Activated CD8-positive, alpha-beta memory T cell treated with anti-CD3 and anti-CD28 coated beads, Interleukin-2, amount 10 ng/mL, durations not matched to agents 7 days and 5 days (primary cell): Measurements from ENCODE around the gene ACACB. TPM values are rescaled to one million over a fixed set of nuclear protein-coding genes. Genes with fewer than 3 reads are reported as not detected.

Experiments
- ATAC-seq: fragments of 150-1000 bp; cut with Tn5 transposase; one replicate; pipeline ENCODE4 v1.10.0; 2021; ENCODE audit warnings: moderate library complexity
- CTCF ChIA-PET: fragments of 350-600 bp; sonication (Branson Sonifier 250); formaldehyde crosslinking; loops from one replicate; lab custom pipeline; 2021; ENCODE audit warnings: antibody characterized with exemption; lab: Charles Lee
- DNase-seq: peaks from one replicate; pipeline ENCODE4 v3.0.0-alpha.2; 2020
- H3K27ac Mint-ChIP-seq: one replicate; pipeline ENCODE4 v1.8.0; 2021; ENCODE audit warnings: mild to moderate bottlenecking, mixed read lengths
- H3K27me3 Mint-ChIP-seq: one replicate; pipeline ENCODE4 v1.8.0; 2021; ENCODE audit warnings: mixed read lengths
- H3K36me3 Mint-ChIP-seq: one replicate; pipeline ENCODE4 v1.8.0; 2021; ENCODE audit warnings: mild to moderate bottlenecking, mixed read lengths
- H3K4me1 Mint-ChIP-seq: one replicate; pipeline ENCODE4 v1.8.0; 2021; ENCODE audit warnings: mixed read lengths
- H3K4me3 Mint-ChIP-seq: one replicate; pipeline ENCODE4 v1.8.0; 2021; ENCODE audit warnings: mild to moderate bottlenecking, moderate library complexity, mixed read lengths
- H3K9me3 Mint-ChIP-seq: one replicate; pipeline ENCODE4 v1.8.0; 2022; ENCODE audit warnings: low read depth, mixed read lengths
- total RNA-seq, 2 experiments: library from RNA; stranded (reverse); gene quantifications; one replicate each; pipeline ENCODE4 v1.2.3, GENCODE V29; 2021

The ACACB gene
- total RNA-seq, 2 experiments from 2014 or later = 10.4 to 15.1 TPM

DNA sequence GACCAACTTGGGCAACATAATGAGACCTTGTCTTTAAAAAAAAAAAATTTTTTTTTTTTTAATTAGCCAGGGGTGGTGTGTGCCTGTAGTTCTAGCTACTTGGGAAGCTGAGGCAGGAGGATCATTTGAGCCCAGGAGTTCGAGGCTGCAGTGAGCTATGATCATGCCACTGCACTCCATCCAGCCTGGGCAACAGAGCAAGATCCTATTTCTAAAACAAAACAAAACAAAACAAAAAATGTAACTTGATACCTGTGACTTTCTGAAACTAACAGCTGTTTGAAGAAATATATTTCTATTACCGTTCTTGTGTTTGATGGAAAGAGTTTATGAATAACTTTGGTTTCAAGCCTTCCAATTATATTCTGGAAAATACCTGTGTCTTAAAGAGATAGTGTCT lies 1.7 kb upstream of the ACACB start:
- Mint-ChIP-seq H3K9me3 (no peaks in the 10 kb centered on the region), H3K4me1 (peaks cover 18% of the 10 kb centered on the region), H3K36me3 (peaks cover 5% of the 10 kb centered on the region), H3K27me3 (no peaks in the 10 kb centered on the region), H3K27ac (no peak overlapping the region), H3K4me3 (no peak overlapping the region)
- no peak for ATAC-seq
- CTCF ChIA-PET = interaction anchor here (0.9 to 1.6 kb wide), 3 partner anchors 9 to 314 kb away, joined by 3 read pairs; no protein-coding TSS in a partner anchor
- DNase-seq = no peak

DNA sequence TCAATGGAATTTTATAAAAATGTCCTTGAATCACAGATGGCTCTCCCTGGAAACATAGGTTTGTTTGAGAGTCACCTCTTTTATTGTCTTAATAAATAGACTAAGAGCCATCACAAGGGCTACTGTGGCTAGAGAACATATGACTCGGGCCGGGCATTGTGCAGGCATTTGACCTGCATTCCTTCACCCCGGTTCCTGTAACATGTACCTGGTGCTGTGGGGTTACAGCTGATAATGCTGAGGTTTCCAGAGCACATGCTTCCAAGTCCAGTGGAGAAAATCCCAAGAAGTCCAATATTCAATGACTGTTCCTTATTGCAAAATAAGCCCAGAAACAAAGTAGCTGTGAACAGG lies 1.0 kb upstream of the ACACB start:
- H3K36me3 Mint-ChIP-seq = peaks cover 4% of the 10 kb centered on the region
- ATAC-seq (no peak), DNase-seq (no peak)
- no peaks in the 10 kb centered on the region for H3K9me3 Mint-ChIP-seq
- no peak overlapping the region for H3K4me3 Mint-ChIP-seq
- CTCF ChIA-PET = interaction anchor here (0.9 to 1.6 kb wide), 3 partner anchors 9 to 313 kb away, joined by 3 read pairs; no protein-coding TSS in a partner anchor
- peaks cover 16% of the 10 kb centered on the region for H3K4me1 Mint-ChIP-seq
- H3K27me3 Mint-ChIP-seq = no peaks in the 10 kb centered on the region
- H3K27ac Mint-ChIP-seq = no peak overlapping the region

DNA sequence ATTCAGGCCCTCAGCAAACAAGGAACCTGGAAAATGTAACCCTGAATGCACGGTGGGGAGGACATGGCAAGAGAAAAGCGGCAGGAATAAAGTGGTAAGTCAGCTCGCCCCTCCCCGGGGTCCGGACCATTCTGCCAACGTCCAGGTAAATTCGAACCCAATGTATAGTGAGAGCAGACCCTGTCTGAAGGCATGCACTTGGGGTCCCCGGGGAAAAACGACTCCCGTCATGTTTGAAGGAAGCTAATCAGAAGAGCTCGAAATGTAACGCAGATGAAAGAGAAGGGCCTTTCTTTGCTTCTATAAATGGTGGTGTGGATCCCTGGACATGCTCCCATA lies 193 bp downstream of the ACACB start:
- peaks cover 11% of the 10 kb centered on the region for H3K4me1 Mint-ChIP-seq
- H3K27ac Mint-ChIP-seq = no peak overlapping the region
- CTCF ChIA-PET = interaction anchor here (0.7 to 0.9 kb wide), 2 partner anchors 16 kb away, joined by 3 read pairs; no protein-coding TSS in a partner anchor
- ATAC-seq = no peak
- no peaks in the 10 kb centered on the region for H3K27me3 Mint-ChIP-seq
- DNase-seq = no peak
- H3K4me3 Mint-ChIP-seq = no peak overlapping the region
- H3K36me3 Mint-ChIP-seq = no peaks in the 10 kb centered on the region
- no peaks in the 10 kb centered on the region for H3K9me3 Mint-ChIP-seq

DNA sequence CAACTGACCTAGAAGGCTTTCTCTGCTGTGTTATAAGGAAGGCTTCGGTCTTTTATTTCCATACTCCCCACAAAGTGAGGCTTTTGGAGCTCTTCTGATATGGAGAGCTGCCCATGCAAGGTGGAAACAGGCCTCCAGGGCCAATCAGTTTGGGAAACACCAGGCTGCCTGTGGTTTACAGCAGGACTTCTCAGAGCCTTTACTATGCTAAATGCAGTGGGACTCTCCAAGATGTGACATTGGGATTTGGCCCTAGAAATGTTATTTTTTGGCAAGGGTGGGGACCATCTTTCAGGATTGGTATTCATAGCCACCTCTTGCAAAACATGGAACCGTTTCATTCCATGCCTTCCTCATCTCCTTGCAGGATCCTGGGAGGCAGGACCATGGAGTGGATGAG lies 3.7 kb downstream of the ACACB start:
- CTCF ChIA-PET = interaction anchor here (0.9 kb wide), 1 partner anchor 8 kb away, joined by 4 read pairs; no protein-coding TSS in a partner anchor
- no peak for DNase-seq
- Mint-ChIP-seq H3K9me3 (no peaks in the 10 kb centered on the region), H3K27ac (no peak overlapping the region), H3K4me1 (peaks cover 6% of the 10 kb centered on the region), H3K36me3 (no peaks in the 10 kb centered on the region), H3K4me3 (no peak overlapping the region), H3K27me3 (no peaks in the 10 kb centered on the region)
- ATAC-seq = no peak

DNA sequence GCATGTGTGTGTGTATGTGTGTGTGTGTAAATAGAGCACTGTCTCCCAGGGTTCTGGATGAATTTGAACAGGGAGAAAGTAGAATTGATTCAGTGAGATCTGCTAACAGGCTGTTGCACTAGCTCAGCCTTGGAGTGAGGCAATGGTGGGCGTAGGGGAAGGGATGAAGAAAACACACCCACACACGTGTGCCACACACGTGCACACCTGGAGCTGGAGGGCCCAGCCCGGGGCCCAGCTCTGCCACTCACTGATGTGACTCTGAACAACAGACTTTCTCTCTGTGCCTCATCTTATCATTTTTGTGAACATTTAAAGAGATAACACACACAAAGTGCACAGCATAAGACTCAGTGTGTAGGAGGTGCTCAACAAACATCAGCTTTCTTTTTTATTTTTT lies 4.2 kb downstream of the ACACB start:
- H3K36me3 Mint-ChIP-seq = no peaks in the 10 kb centered on the region

DNA sequence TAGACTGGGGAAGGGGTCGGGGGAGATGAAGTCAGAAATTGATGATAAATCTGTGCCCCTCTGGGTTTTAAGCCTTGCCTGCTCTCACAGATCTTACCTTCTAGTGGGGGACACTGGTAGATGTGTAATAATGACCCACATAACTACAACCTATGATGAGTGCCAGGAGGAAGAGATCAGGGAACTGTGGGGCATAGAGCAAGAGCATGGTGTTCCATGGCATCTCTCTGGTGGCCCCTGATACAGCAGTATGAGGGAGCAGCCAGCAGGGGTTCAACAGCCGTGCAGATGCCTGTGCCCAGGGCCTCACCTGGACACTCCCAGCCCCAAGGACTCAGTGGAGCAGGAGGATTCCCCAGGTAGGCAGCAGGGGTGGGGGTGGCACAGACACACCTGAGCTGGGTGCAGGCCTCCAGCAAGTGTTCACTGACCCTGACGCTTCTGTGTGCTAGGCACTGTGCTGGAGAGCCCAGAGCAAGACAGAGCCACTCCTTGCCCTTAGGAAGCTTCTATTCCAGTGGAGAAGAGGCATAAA lies 5.0 kb downstream of the ACACB start:
- Mint-ChIP-seq H3K27ac (no peak overlapping the region), H3K27me3 (no peaks in the 10 kb centered on the region), H3K36me3 (no peaks in the 10 kb centered on the region), H3K4me1 (no peaks in the 10 kb centered on the region), H3K9me3 (no peaks in the 10 kb centered on the region), H3K4me3 (no peak overlapping the region)
- CTCF ChIA-PET = interaction anchor here (0.5 kb wide), 1 partner anchor 95 kb away, joined by 4 read pairs; no protein-coding TSS in a partner anchor
- ATAC-seq (no peak), DNase-seq (no peak)

More for the DNA sequence above, 4.2 kb downstream of the ACACB start:
- Mint-ChIP-seq H3K27ac (no peak overlapping the region), H3K4me1 (peaks cover 3% of the 10 kb centered on the region), H3K27me3 (no peaks in the 10 kb centered on the region), H3K4me3 (no peak overlapping the region), H3K9me3 (no peaks in the 10 kb centered on the region)
- ATAC-seq = no peak
- CTCF ChIA-PET = interaction anchor here (0.9 kb wide), 1 partner anchor 9 kb away, joined by 4 read pairs; no protein-coding TSS in a partner anchor
- no peak for DNase-seq

DNA sequence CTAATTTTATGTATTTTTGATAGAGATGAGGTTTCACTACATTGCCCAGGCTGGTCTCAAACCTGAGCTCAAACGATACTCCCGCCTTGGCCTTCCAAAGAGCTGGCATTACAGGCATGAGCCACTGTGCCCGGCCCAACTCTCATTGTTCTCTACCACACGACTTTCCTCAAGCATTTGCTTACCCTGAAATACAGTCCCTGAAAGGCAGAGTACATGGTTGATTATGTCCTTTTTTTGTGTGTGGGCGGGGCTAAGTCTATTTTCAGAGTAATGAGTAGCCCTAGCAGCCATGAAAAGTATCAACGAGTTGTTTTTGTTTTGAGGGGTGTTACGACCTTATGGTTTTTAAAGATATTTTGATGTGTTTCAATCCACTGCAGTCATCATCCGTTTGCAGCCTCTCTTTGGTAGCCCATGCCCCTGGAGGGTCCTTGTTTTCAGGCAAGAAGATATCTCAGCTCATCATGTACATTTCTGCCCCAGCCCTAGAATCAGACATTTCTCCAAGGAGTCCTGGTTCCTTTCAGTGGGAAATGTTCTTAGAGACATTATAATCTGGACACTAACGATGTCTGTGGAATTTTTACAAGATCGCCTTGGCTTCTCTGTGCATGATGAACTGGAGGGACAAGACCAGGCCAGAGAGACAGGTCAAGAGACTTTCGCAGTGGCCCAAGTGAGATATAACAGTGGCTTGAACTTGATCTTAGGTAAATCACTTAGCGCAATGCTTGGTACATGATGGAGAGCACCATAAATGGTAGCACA lies 8.7 kb downstream of the ACACB start:
- no peak overlapping the region for H3K27ac Mint-ChIP-seq
- DNase-seq (no peak), ATAC-seq (no peak)
- H3K27me3 Mint-ChIP-seq = no peaks in the 10 kb centered on the region
- no peaks in the 10 kb centered on the region for H3K9me3 Mint-ChIP-seq
- no peak overlapping the region for H3K4me3 Mint-ChIP-seq
- no peaks in the 10 kb centered on the region for H3K4me1 Mint-ChIP-seq
- CTCF ChIA-PET = no interaction called here
- no peaks in the 10 kb centered on the region for H3K36me3 Mint-ChIP-seq

DNA sequence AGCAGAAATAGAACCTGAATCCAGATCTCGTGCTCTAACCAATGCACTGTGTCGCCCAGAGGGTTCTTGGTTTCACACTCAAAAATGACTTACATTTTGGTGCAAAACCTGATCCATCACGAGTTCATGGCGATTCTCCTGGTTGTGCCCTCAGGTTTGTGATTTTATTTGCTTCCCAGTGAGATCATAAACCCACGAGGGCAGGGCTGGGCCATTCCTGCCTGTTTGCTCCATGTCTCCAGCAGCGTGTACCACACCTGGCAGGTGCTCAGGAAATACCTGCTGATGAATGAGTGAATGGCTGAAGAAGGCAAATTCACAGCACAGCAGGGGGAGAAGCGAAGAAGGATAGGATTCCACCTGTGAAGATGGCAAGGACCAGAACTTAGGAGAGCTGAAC lies 9.4 kb downstream of the ACACB start:
- H3K4me3 Mint-ChIP-seq = no peak overlapping the region
- ATAC-seq = no peak
- H3K36me3 Mint-ChIP-seq = no peaks in the 10 kb centered on the region
- no peaks in the 10 kb centered on the region for H3K9me3 Mint-ChIP-seq
- no peak overlapping the region for H3K27ac Mint-ChIP-seq
- H3K4me1 Mint-ChIP-seq = no peaks in the 10 kb centered on the region
- DNase-seq = no peak
- CTCF ChIA-PET = no interaction called here
- H3K27me3 Mint-ChIP-seq = no peaks in the 10 kb centered on the region

DNA sequence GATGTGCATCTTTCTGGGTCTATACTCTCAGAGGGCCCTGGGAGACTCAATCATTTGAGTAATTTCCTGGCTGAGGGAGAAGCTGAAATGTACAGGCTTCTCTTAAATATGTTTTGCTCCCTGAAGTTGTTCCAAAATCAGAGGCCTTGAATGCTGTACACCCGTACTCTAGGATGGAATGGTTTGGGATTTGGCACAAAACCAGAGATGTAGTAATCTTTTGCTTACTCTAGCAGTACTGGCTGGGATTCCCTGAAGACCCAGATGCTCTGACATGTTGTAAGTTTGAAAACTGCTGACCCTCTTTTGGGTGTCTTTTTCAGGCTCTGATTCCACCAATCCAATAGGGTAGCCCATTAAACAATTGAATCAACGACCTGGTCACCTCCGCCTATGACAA lies 10.4 kb downstream of the ACACB start:
- H3K36me3 Mint-ChIP-seq = no peaks in the 10 kb centered on the region
- H3K9me3 Mint-ChIP-seq = no peaks in the 10 kb centered on the region
- H3K27me3 Mint-ChIP-seq = no peaks in the 10 kb centered on the region
- DNase-seq (no peak), ATAC-seq (no peak)
- H3K27ac Mint-ChIP-seq = no peak overlapping the region
- no peak overlapping the region for H3K4me3 Mint-ChIP-seq
- CTCF ChIA-PET = interaction anchor here (1.3 kb wide), 1 partner anchor 259 kb away, joined by 3 read pairs; no protein-coding TSS in a partner anchor
- H3K4me1 Mint-ChIP-seq = no peaks in the 10 kb centered on the region

DNA sequence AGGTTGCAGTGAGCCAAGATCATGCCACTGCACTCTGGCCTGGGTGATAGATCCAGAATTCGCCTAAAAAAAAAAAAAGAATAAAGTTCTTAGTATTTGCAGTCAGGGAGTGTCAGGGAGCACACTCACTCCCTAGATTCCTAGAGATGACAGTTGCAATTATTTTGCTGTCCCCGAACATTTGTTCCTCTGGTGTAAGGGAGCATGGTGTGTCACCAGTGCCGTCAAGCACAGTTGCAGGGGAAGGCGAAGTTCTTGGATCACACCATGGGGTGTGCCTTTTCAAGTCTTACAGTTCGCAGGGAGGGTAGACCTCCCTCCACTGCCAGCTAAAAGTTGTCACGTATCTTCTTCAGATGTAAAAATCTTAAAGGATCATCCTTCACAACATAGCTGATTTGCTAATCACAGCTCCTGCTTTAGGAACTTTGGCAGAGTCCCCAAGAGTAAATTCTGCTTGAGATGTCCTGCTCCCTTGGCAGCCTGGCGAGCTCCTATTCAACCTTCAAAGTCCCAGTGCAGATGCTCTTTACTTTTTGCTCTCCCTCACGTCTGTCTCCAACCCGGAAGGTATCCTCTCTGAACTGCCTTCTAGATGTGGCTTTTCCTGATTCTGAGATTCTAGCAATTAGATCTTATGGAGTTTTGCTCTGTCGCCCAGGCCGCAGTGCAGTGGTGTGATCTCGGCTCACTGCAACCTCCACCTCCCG lies 11.3 kb downstream of the ACACB start:
- H3K36me3 Mint-ChIP-seq = no peaks in the 10 kb centered on the region

DNA sequence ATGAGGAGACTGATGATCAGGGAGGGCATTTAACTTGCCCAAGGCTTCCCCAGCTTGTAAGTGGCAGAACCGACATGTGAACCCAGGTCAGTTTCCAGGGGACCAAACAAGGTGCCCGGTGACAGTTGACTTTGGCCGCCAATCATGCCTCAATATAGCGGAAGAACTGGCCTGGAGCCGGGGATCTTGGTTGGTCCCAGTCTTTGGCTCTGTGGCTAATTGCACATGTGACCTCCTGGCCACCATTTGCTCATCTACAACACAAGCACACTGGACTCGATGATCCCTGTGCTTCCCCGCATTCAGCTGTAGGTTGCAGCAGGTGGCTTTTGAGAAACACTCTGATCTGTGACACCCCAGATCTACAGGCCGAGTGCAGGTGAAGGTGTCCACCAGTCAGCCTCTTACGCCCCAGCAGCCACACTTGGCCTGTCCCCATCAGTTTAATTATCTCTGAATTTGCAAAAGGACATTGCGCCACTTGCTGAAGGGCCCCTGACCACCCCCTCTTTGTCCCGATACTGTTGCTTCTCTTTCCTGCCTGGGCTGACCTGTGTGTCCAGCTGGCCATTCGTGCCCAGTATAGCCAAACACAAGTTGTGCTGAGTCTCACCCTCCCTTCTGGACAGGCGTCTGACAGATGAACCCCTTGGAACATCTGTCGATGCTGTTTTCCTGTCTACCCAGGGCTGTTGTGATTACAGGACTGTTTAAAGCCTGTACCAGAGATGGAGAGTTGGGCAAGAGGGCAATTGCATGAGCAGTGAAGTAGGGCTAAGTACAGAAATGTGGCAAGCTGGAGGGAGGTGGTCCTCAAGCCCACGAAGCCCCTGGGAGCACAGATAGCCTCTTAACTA lies 14.1 kb downstream of the ACACB start:
- CTCF ChIA-PET = interaction anchor here (0.9 kb wide), 1 partner anchor 11 kb away, joined by 3 read pairs; no protein-coding TSS in a partner anchor
- no peak for ATAC-seq

More for the DNA sequence above, 11.3 kb downstream of the ACACB start:
- CTCF ChIA-PET = interaction anchor here (1.3 kb wide), 1 partner anchor 258 kb away, joined by 3 read pairs; no protein-coding TSS in a partner anchor
- H3K27me3 Mint-ChIP-seq = no peaks in the 10 kb centered on the region
- no peaks in the 10 kb centered on the region for H3K9me3 Mint-ChIP-seq
- no peak overlapping the region for H3K27ac Mint-ChIP-seq
- ATAC-seq = no peak
- no peak for DNase-seq
- H3K4me1 Mint-ChIP-seq = no peaks in the 10 kb centered on the region
- H3K4me3 Mint-ChIP-seq = no peak overlapping the region

DNA sequence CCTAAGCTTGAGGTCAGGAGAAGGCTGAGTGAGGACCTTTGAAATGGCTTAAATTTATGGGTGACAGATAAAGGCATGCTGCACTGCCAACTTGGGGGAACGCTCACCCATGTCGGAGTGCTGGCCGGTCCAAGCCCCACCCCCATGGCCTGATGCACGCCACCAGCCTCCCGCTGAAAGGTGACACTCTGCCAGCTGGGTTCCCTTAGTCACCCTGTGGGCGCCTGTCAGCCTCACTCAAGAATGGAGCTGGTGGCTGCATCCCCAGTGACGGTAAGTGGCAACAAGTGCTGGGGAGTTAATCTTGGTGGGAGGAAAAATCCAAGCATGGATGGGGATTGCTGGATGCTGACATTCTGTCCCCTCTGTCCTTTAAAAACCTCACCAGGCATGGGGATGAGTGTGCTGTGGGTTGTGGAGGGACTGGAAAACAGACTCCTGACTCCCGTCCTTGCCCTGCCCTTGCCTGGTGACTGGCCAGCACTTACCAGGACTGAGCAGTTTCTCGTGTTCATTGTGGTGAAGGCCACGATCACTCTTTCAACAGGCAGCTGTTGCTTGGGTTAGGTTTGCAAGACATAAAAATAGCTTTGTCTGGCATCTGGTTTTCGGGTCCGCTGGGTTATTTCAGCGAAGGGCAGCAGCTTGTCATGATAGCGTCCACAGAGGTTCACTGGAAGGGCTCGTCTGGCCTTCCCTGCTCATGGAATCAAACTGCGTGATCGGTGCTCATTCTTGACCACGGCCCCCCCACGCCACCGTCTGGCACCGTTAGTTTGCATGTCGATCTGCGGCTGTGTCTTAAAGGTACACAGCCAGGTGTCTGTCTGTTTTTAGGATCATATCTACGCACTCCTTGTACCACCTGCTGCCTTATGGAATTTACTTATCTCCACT lies 15.0 kb downstream of the ACACB start:
- ATAC-seq = no peak
- no peak for DNase-seq
- H3K4me3 Mint-ChIP-seq = no peak overlapping the region
- H3K27ac Mint-ChIP-seq = no peak overlapping the region
- no peaks in the 10 kb centered on the region for H3K4me1 Mint-ChIP-seq
- H3K27me3 Mint-ChIP-seq = no peaks in the 10 kb centered on the region
- H3K36me3 Mint-ChIP-seq = no peaks in the 10 kb centered on the region
- CTCF ChIA-PET = interaction anchor here (0.9 to 1.0 kb wide), 2 partner anchors 10 to 15 kb away, joined by 3 read pairs; partner anchors contain the start of gene ACACB
- no peaks in the 10 kb centered on the region for H3K9me3 Mint-ChIP-seq

More for the DNA sequence above, 14.1 kb downstream of the ACACB start:
- no peak overlapping the region for H3K27ac Mint-ChIP-seq
- no peak for DNase-seq
- no peak overlapping the region for H3K4me3 Mint-ChIP-seq
- H3K27me3 Mint-ChIP-seq = no peaks in the 10 kb centered on the region
- H3K4me1 Mint-ChIP-seq = no peaks in the 10 kb centered on the region
- no peaks in the 10 kb centered on the region for H3K36me3 Mint-ChIP-seq
- no peaks in the 10 kb centered on the region for H3K9me3 Mint-ChIP-seq
